Embryonic facial prominence (tissue), 1 donor: ENCODE data around the gene TRMT6.

Experiments used
- DNase-seq: peaks from one replicate; pipeline ENCODE4 v3.0.0-alpha.2; 2016; ENCODE audit errors: extremely low spot score

Gene TRMT6

GRCh38 chr20:5899444-5899843 is 50.9 kb downstream of the TRMT6 start:
- DNase-seq: no peak

DNA sequence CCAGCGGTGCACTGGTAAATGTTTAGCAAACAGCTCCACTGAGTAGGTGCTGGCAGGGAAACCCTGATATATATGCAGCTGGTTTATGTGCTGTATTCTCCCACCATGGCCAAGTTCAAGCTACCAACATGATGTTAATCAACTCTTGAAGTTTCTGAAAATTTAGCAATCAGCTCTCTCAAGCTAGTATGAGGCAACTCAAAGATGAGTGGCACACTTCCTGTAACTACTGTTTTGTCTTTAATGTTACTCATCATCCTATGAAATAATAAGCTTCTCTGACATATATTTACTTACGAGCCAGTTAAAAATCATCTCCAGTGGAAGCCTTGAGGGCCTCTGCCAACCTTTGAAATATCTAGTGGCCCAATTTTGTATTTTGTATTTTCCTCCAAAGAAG is 54.7 kb downstream of the TRMT6 start:
- DNase-seq: no peak

- no peak for DNase-seq
Observed at GRCh38 chr20:5893621-5894020, 56.7 kb downstream of the TRMT6 start.

DNA sequence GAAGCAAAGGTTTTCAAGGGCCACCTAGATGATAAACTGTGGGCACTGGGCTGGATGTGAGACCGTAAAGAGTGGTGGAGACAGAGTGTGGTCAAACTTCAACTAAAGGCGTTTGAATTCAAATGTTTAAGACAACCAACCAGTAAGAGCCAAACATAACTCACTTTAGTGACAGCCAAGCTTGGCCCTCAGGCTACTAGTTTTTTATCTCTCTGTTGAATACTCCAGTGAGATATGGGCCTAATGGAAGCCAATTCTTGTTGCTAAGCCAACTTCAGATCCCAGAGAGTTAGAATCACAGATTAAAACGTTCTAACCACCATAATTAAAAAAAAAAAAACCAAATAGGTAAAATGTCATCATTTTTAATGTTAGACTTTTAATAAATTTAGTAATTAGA is 57.3 kb downstream of the TRMT6 start:
- DNase-seq: no peak

- no peak for DNase-seq
Observed at GRCh38 chr20:5890773-5891441, 59.4 kb downstream of the TRMT6 start.

DNA sequence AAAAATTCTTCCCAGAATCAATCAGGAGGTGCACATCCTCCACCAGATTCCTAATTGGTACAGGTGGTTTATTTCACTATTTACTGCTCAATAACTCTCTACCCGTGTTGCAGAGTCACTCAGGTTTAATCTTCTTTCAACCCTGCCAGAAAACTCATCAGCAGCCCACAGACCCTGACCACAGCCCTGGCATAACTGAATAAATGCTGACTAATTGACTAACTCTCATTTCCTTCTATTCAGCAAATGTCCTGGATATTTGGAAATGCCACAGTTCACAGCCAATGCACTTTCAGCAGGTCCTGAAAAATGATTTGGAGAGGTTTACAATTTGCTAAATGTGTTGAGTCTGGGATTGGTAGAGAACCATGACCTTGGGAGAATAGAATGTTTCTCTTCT is 62.3 kb downstream of the TRMT6 start:
- DNase-seq: no peak

- DNase-seq: no peak
Observed at GRCh38 chr20:5887386-5887785, 62.9 kb downstream of the TRMT6 start.
